ENCODE data around the gene KRT74. TPM values are rescaled to one million over a fixed set of nuclear protein-coding genes. Genes with fewer than 3 reads are reported as not detected.

Gene KRT74
- total and polyA plus RNA-seq, 2 of the 13 experiments (the other 11 are each of a cell fraction or from before 2014, with no cell fraction given) = not detected

GRCh38 chr12:52615912-52616311 lies 42.3 kb upstream of the KRT74 start:
- Histone ChIP-seq H3K27ac (ENCODE audit: extremely low read length, insufficient read depth, low read length) (no peak overlapping the region), H3K4me2 (ENCODE audit: low read depth, low read length) (no peak overlapping the region), H3K27me3 (ENCODE audit: control insufficient read depth in 1 of 2, insufficient read depth in 2 of 2, low read length in 2 of 2) (peaks cover 6 to 55% of the 10 kb centered on the region in 2 experiments; a peak in 3 of 5 replicates), H3K4me3 (replicated peaks in 1 of 3; ENCODE audit: insufficient read depth in 1 of 3, low read depth in 2 of 3, low read length in 3 of 3) (no peak overlapping the region), H3K4me1 (ENCODE audit: insufficient read depth, low read length) (no peaks in the 10 kb centered on the region), H3K9me3 (ENCODE audit: low read length) (no peaks in the 10 kb centered on the region), H3K9ac (ENCODE audit: insufficient read depth, low read depth, low read length) (no peak overlapping the region), H3K36me3 (replicated peaks in 1 of 2; ENCODE audit: control insufficient read depth in 1 of 2, insufficient read depth in 2 of 2, low read length in 2 of 2) (no peaks in the 10 kb centered on the region), H4K20me1 (ENCODE audit: insufficient read depth, low read length) (no peaks in the 10 kb centered on the region), H2AFZ (ENCODE audit: low read length) (no peak overlapping the region), H3K79me2 (ENCODE audit: insufficient read depth, low read length) (no peaks in the 10 kb centered on the region)
- in situ Hi-C loops (cut with HindIII; ENCODE audit: extremely low pct_ligation_motif_present, low pct_unique_long_range_greater_than_20kb) (no loop called here), intact Hi-C loops (cut with micrococcal nuclease; ENCODE audit: unreplicated experiment) (no loop called here)
- no TSS peak for BruUV-seq (replicated peaks)
- ATAC-seq (no peak), FAIRE-seq (no peak), DNase-seq (ENCODE audit: low spot score) (no peak)
- ChIA-PET CTCF (ENCODE audit: low intra/inter-chr PET ratio, low total read pairs) (no interaction called here), POLR2A (no interaction called here)
- no CpG with 5 or more reads among the region's 9 CpGs for WGBS (ENCODE audit: low lambda C conversion rate)
- TF ChIP-seq ATF7 (IDR thresholded peaks at IDR 0.05) (no peak), ATF7 (CRISPR knock-in tag; IDR thresholded peaks at IDR 0.05) (no peak), ZNF607 (CRISPR knock-in tag; IDR thresholded peaks at IDR 0.05; ENCODE audit: borderline replicate concordance) (no peak), RNF2 (conservative IDR thresholded peaks at IDR 0.05; ENCODE audit: low read depth) (no peak), FOXO4 (CRISPR knock-in tag; conservative IDR thresholded peaks at IDR 0.05) (no peak)

- Histone ChIP-seq H3K9ac (ENCODE audit: insufficient read depth, low read depth, low read length) (no peak overlapping the region), H3K36me3 (replicated peaks in 1 of 2; ENCODE audit: control insufficient read depth in 1 of 2, insufficient read depth in 2 of 2, low read length in 2 of 2) (no peaks in the 10 kb centered on the region), H3K4me3 (replicated peaks in 1 of 3; ENCODE audit: insufficient read depth in 1 of 3, low read depth in 2 of 3, low read length in 3 of 3) (no peak overlapping the region), H3K9me3 (ENCODE audit: low read length) (no peaks in the 10 kb centered on the region), H3K4me1 (ENCODE audit: insufficient read depth, low read length) (no peaks in the 10 kb centered on the region), H4K20me1 (ENCODE audit: insufficient read depth, low read length) (no peaks in the 10 kb centered on the region), H3K27ac (ENCODE audit: extremely low read length, insufficient read depth, low read length) (no peak overlapping the region), H3K27me3 (ENCODE audit: control insufficient read depth in 1 of 2, insufficient read depth in 2 of 2, low read length in 2 of 2) (peaks cover 4 to 54% of the 10 kb centered on the region in 2 experiments; a peak in 3 of 5 replicates), H2AFZ (ENCODE audit: low read length) (no peak overlapping the region), H3K79me2 (ENCODE audit: insufficient read depth, low read length) (no peaks in the 10 kb centered on the region), H3K4me2 (ENCODE audit: low read depth, low read length) (no peak overlapping the region)
- DNase-seq (ENCODE audit: low spot score) (no peak), FAIRE-seq (no peak), ATAC-seq (no peak)
- intact Hi-C loops (cut with micrococcal nuclease; ENCODE audit: unreplicated experiment) (no loop called here), in situ Hi-C loops (cut with HindIII; ENCODE audit: extremely low pct_ligation_motif_present, low pct_unique_long_range_greater_than_20kb) (no loop called here)
- BruUV-seq (replicated peaks) = no TSS peak
- POLR2A ChIA-PET = no interaction called here
- CTCF ChIA-PET (ENCODE audit: low intra/inter-chr PET ratio, low total read pairs) = no interaction called here
- WGBS (ENCODE audit: low lambda C conversion rate) = 15% methylated on average over 5 of the region's 6 CpGs
- TF ChIP-seq TSC22D2 (CRISPR knock-in tag; IDR thresholded peaks at IDR 0.05; ENCODE audit: borderline replicate concordance) = no peak
- TF ChIP-seq KAT8 (CRISPR knock-in tag; IDR thresholded peaks at IDR 0.05) = no peak
- no peak for TF ChIP-seq ZSCAN9 (CRISPR knock-in tag; IDR thresholded peaks at IDR 0.05; ENCODE audit: borderline replicate concordance)
- no peak for TF ChIP-seq ZNF441 (CRISPR knock-in tag; IDR thresholded peaks at IDR 0.05; ENCODE audit: borderline replicate concordance)
- TF ChIP-seq XRCC5 (optimal IDR thresholded peaks at IDR 0.05; ENCODE audit: low read length) = no peak
- TF ChIP-seq ZNF33B (CRISPR knock-in tag; IDR thresholded peaks at IDR 0.05) = no peak
- no peak for TF ChIP-seq GTF2F1 (IDR thresholded peaks at IDR 0.05; ENCODE audit: low read length)
- no peak for TF ChIP-seq ZNF704 (CRISPR knock-in tag; IDR thresholded peaks at IDR 0.05; ENCODE audit: borderline replicate concordance)
- no peak for TF ChIP-seq ZNF143 (CRISPR knock-in tag; IDR thresholded peaks at IDR 0.05)
- TF ChIP-seq RBM39 (IDR thresholded peaks at IDR 0.05; ENCODE audit: low read depth, low read length, poor library complexity, severe bottlenecking) = no peak
- TF ChIP-seq CEBPB (IDR thresholded peaks at IDR 0.05; ENCODE audit: borderline replicate concordance, low read depth, low read length) = no peak
Observed at GRCh38 chr12:52615208-52615868, 41.7 kb upstream of the KRT74 start.

All from HepG2 (cell line).